D721Med (cell line): ENCODE data around the gene C2.
A peak's percentile ranks its signal among the peaks of the same experiment; 100 is the strongest.
"Not testable (repeated sequence)": the region's sequence is repeated elsewhere in the genome, so short reads cannot be mapped to it uniquely, and the experiment has no call there.

Source experiments
- DNase-seq: peaks from one replicate; pipeline ENCODE4 v3.0.0; 2011; ENCODE audit warnings: low spot score; ENCODE audit not compliant: insufficient read length
- FAIRE-seq: peaks from 2 replicates; lab custom pipeline; 2011; peaks lifted over from hg19 to GRCh38; lab: Jason Lieb, UNC
- CTCF ChIP-seq: IDR thresholded peaks from 2 replicates; pipeline ENCODE4 v1.5.1; 2012; ENCODE audit warnings: mild to moderate bottlenecking, control low read depth; ENCODE audit not compliant: insufficient read depth; ENCODE audit errors: missing control alignments

Gene C2

DNA sequence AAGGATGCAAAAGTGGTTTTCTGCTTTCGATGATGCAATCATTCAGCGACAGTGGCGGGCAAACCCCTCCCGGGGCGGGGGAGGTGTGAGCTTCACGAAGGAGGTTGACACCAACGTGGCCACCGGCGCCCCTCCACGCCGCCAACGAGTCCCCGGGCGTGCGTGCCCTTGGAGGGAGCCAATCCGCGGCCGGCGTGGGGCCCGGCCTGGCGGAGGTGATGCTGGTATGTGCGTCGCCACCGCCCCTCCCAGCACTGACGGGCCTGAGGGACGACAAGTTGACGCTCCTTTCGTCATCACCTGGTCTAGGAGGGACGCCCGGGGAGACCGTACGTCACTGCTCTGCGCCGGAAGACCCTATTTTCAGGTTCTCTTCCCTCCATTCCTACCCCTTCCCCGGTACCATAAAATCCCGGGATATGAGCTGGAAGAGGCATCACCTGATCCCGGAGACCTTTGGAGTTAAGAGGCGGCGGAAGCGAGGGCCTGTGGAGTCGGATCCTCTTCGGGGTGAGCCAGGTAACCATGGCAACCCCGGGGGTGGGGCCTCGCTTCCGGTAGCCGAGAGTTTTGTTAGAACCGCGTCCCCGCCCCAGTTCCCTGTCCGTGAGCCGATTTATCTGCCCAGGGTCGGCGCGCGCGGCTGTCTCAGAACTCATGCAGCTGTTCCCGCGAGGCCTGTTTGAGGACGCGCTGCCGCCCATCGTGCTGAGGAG lies 44.6 kb downstream of the C2 start, which contains the start of gene DXO:
DXO (minus strand) TSS at position 146 of the 716 bp plus-strand sequence. CDS start 463 bp downstream, outside the sequence.
- TF ChIP-seq CTCF, result no peak
- DNase-seq, result peak; percentile 94
- no peak for FAIRE-seq

DNA sequence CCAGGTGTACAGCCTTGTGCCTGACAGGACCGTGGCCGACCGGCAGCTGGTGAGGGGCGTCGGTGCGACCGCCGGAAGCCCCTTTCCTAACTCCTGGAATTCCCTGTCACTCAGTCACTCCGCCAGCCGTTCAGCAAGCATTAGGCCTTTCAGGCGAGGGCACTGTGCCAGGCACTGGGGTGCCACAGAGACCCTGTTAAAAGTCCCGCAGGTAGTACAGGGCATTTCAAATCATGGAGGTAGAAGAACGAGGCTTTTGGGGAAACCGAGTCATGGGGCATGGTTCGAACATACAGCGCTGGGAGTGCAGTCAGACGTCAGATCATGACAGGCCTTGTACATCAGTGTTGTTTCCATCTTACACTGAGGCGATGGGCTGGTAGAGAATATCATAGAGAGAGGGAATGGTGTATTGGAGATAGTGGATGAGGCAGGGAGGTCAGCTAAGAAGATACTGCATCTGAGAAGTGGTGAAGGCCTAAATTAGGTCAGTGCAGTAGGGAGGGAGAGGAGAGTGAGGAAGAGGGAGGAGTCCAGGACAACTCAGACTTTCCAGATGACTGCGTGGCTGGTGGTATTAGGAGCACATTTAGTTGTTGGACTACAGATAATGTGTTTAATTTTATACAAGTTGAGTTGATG lies 45.3 kb downstream of the C2 start:
- no peak for TF ChIP-seq CTCF
- DNase-seq (no peak), FAIRE-seq (no peak)

DNA sequence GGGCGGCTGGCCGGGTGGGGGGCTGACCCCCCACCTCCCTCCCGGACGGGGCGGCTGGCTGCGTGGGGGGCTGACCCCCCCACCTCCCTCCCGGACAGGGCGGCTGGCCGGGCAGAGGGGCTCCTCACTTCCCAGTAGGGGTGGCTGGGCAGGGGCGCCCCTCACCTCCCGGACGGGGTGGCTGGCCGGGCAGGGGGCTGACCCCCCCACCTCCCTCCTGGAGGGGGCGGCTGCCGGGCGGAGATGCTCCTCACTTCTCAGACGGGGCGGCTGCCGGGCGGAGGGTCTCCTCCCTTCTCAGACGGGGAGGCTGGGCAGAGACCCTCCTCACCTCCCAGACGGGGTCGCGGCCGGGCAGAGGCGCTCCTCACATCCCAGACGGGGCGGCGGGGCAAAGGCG lies 48.5 kb downstream of the C2 start:
- not testable (repeated sequence) for DNase-seq, FAIRE-seq

GRCh38 chr6:31977816-31978431 lies 50.4 kb downstream of the C2 start:
- TF ChIP-seq CTCF, result no peak
- no peak for FAIRE-seq
- no peak for DNase-seq

- no peak for DNase-seq
- no peak for TF ChIP-seq CTCF
- no peak for FAIRE-seq
Measured at GRCh38 chr6:31978831-31979230, 51.3 kb downstream of the C2 start.

DNA sequence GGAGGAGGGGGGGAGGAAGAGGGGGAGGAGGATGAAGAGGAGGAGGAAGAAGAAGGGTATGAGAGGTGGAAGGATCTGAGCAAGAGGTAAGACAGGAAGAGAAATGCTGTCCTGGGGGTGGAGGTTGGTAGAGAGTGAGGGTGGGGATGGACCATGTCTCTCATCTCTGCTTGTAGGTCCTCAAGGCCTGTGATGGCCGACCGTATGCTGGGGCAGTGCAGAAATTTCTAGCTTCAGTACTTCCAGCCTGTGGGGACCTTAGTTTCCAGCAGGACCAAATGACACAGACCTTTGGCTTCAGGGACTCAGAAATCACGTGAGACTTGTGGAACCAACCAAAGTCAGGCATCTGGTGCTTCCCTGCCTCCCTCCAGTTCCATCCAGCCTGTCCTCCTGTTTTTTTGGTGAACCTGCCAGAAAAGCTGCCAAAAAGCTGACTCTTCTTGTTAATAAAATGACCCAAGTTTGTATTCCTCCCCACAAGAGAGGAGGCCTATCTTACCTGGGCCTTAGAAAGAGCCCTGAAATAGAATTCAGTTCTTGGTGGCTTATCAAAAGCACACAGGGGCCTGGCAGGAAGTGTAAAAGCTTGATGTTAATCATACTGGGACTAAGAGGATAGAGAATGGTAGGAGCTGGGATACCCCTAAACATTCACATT lies 51.9 kb downstream of the C2 start:
- DNase-seq (no peak), FAIRE-seq (no peak)
- TF ChIP-seq CTCF, result no peak

GRCh38 chr6:31980195-31980876 lies 52.8 kb downstream of the C2 start:
- FAIRE-seq, DNase-seq: not testable (repeated sequence)

GRCh38 chr6:31980998-31981397 lies 53.5 kb downstream of the C2 start:
- FAIRE-seq, DNase-seq: not testable (repeated sequence)

GRCh38 chr6:31981744-31982143 lies 54.2 kb downstream of the C2 start, which contains the start of gene C4A:
TSS of gene C4A (plus strand) at chr6:31982057. CDS start at chr6:31982108, 51 bp downstream.
- DNase-seq, FAIRE-seq: not testable (repeated sequence)

DNA sequence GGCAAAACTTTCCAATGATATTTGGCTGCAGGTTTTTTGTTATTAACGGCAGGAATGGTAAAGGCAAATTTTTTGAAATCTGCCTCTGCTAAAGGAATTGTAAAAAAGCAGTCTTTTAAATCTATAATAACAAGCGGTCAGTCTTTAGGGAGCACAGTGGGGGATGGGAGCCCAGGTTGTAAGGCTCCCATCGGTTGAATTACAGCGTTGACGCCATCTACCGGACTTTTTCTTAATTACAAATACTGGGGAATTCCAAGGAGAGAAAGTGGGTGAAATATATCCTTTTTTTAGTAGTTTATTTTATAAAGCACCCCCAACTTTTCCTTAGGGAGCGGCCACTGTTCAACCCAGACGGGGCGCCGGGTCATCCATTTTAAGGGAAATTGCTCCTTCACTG lies 61.8 kb downstream of the C2 start:
- FAIRE-seq, DNase-seq: not testable (repeated sequence)

- not testable (repeated sequence) for FAIRE-seq, DNase-seq
Measured at GRCh38 chr6:31994421-31994820, 66.9 kb downstream of the C2 start.
